ENCODE data around the gene XPC. TPM values are rescaled to one million over a fixed set of nuclear protein-coding genes. Genes with fewer than 3 reads are reported as not detected.

The XPC gene
- total and polyA plus RNA-seq, 7 donors, result 8.1 to 37.5 (median 30.3) TPM

DNA sequence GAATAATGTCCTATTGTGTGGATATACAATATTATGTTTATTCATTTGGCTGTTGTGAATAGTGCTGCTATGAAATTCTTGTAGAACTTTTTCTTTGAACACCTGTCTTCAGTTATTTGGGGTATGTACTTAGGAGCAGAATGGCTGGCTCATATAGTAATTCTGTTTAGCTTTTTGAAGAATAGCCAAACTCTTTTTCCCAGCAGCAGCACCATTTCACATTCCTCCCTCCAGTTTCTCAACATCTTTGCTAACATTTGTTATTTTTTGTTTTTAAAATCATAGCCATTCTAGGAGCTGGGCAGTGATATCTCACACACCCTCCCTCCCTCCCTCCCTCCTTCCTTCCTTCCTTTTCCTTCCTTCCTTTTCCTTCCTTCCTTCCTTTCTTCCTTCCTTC lies 40.0 kb upstream of the XPC start:
- no peak for DNase-seq
- H3K4me3 ChIP-seq, result no peak overlapping the region

GRCh38 chr3:14216257-14217048 lies 38.1 kb upstream of the XPC start:
- peak overlapping the region in 1 of 4 donors; percentile 45 for H3K4me3 ChIP-seq
- intact Hi-C loops (cut with DNase I), result no loop called here
- no peak for DNase-seq
- peak overlapping the region in 1 of 4 donors; percentile 66 for H3K27ac ChIP-seq
- no peaks in the 10 kb centered on the region for H3K36me3 ChIP-seq
- WGBS, 2 donors, result 58 to 84% methylated on average over 22 of the region's 22 CpGs
- peak in 1 of 4 donors; percentile 51 for TF ChIP-seq POLR2AphosphoS5 (IDR thresholded peaks at IDR 0.05)
- TF ChIP-seq, protein P1, sequence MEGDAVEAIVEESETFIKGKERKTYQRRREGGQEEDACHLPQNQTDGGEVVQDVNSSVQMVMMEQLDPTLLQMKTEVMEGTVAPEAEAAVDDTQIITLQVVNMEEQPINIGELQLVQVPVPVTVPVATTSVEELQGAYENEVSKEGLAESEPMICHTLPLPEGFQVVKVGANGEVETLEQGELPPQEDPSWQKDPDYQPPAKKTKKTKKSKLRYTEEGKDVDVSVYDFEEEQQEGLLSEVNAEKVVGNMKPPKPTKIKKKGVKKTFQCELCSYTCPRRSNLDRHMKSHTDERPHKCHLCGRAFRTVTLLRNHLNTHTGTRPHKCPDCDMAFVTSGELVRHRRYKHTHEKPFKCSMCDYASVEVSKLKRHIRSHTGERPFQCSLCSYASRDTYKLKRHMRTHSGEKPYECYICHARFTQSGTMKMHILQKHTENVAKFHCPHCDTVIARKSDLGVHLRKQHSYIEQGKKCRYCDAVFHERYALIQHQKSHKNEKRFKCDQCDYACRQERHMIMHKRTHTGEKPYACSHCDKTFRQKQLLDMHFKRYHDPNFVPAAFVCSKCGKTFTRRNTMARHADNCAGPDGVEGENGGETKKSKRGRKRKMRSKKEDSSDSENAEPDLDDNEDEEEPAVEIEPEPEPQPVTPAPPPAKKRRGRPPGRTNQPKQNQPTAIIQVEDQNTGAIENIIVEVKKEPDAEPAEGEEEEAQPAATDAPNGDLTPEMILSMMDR (IDR thresholded peaks at IDR 0.05), result no peak
- no peaks in the 10 kb centered on the region for H3K4me1 ChIP-seq
- H3K9me3 ChIP-seq, result peaks cover 0 to 8% (median 1%) of the 10 kb centered on the region in 4 donors
- H3K27me3 ChIP-seq, result no peaks in the 10 kb centered on the region

More for the DNA sequence above, 40.0 kb upstream of the XPC start:
- no peaks in the 10 kb centered on the region for H3K27me3 ChIP-seq
- H3K27ac ChIP-seq, result no peak overlapping the region
- H3K4me1 ChIP-seq, result no peaks in the 10 kb centered on the region
- intact Hi-C loops (cut with DNase I), result no loop called here
- TF ChIP-seq POLR2A (IDR thresholded peaks at IDR 0.05) (no peak), EP300 (IDR thresholded peaks at IDR 0.05) (no peak)
- no peaks in the 10 kb centered on the region for H3K36me3 ChIP-seq
- H3K9me3 ChIP-seq, result peaks cover 0 to 10% (median 1%) of the 10 kb centered on the region in 4 donors

DNA sequence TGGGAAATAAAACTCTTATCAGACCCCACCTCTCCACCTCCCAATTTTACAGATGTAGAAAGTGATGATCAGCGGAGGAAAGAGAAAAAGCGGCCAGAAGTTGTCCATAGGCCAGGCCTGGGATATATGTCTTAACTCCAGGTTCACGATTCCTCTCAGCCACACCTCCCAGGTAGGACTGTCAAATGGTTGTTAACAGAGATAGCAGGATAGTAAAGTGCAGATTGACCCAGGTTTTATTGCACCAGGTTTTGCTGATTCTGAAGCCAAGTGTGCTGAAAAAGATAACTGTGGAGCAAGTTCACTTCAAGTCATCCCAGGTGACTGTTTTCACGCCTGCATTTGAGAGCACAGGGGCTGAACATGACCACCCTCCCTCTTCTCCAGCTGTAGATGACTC lies 36.4 kb upstream of the XPC start:
- 38 to 81% methylated on average over 4 of the region's 4 CpGs for WGBS, 2 donors
- Histone ChIP-seq H3K27ac (no peak overlapping the region), H3K4me1 (no peaks in the 10 kb centered on the region), H3K9me3 (no peaks in the 10 kb centered on the region), H3K27me3 (no peaks in the 10 kb centered on the region), H3K4me3 (no peak overlapping the region), H3K36me3 (no peaks in the 10 kb centered on the region)
- intact Hi-C loops (cut with DNase I), result no loop called here
- TF ChIP-seq POLR2AphosphoS5 (IDR thresholded peaks at IDR 0.05), result no peak
- TF ChIP-seq POLR2A (IDR thresholded peaks at IDR 0.05), result no peak
- no peak for TF ChIP-seq EP300 (IDR thresholded peaks at IDR 0.05)
- TF ChIP-seq, protein P1 (IDR thresholded peaks at IDR 0.05), result no peak
- no peak for DNase-seq

DNA sequence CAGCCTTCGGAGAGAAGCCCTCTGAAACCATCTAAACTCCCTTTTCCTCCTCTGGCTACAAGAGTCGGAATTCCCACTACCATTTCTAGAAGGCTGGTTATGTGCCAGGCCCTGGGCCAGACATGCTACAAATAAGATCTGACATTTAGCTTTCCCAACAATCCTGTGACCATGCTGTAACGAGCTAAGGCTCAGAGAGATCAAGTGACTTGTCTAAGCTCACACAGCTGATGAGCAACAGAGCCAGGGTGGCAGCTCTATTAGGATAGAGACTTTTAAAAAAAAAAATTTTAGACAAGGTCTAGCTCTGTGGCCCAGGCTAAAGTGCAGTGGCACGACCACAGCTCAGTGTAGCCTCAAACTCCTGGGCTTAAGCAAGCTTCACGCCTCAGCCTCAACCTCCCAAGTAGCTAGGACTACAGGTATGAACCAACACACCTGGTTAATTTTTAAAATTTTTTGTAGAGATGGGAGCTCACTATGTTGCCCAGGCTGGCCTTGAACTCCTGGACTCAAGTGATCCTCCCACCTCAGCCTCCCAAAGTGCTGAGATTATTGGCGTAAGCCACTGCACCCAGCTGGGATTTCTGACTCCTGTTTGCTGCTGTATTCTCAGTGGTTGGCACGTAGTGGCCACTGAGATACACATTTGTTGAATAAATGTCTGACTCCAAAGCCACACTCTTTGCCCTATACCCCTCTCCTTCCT lies 34.8 kb upstream of the XPC start:
- 92 to 93% methylated on average over 7 of the region's 7 CpGs for WGBS, 2 donors
- H3K9me3 ChIP-seq, result no peaks in the 10 kb centered on the region
- no peaks in the 10 kb centered on the region for H3K4me1 ChIP-seq
- no peak for TF ChIP-seq EP300 (IDR thresholded peaks at IDR 0.05)
- TF ChIP-seq, protein P1 (IDR thresholded peaks at IDR 0.05), result no peak
- no peak overlapping the region for H3K4me3 ChIP-seq
- no peak for DNase-seq
- no peaks in the 10 kb centered on the region for H3K27me3 ChIP-seq
- no peaks in the 10 kb centered on the region for H3K36me3 ChIP-seq
- intact Hi-C loops (cut with DNase I), result no loop called here
- H3K27ac ChIP-seq, result no peak overlapping the region

- no peak for DNase-seq
- TF ChIP-seq EP300 (IDR thresholded peaks at IDR 0.05), result no peak
- TF ChIP-seq POLR2A (IDR thresholded peaks at IDR 0.05), result no peak
- TF ChIP-seq, protein P1 (IDR thresholded peaks at IDR 0.05), result no peak
- no peak for TF ChIP-seq POLR2AphosphoS5 (IDR thresholded peaks at IDR 0.05)
- Histone ChIP-seq H3K9me3 (no peaks in the 10 kb centered on the region), H3K36me3 (no peaks in the 10 kb centered on the region), H3K27me3 (no peaks in the 10 kb centered on the region), H3K4me1 (no peaks in the 10 kb centered on the region), H3K4me3 (no peak overlapping the region), H3K27ac (no peak overlapping the region)
- 92 to 94% methylated on average over 3 of the region's 3 CpGs for WGBS, 2 donors
- intact Hi-C loops (cut with DNase I), result no loop called here
Observed at GRCh38 chr3:14212032-14212431, 33.6 kb upstream of the XPC start.
